Testis (tissue), 3 donors: ENCODE measurements around the gene PYGB. TPM values are rescaled to one million over a fixed set of nuclear protein-coding genes. Genes with fewer than 3 reads are reported as not detected.

Experiments used
- DNase-seq: peaks from one replicate; pipeline ENCODE4 v3.0.0-alpha.2; 2019
- H3K27ac ChIP-seq, 2 donors: fragments of 200-600 bp; sonication (generic); one replicate each; pipeline ENCODE4 v1.5.1; 2019
- H3K27me3 ChIP-seq: fragments of 200-600 bp; sonication (generic); one replicate; pipeline ENCODE4 v1.5.1; 2019
- H3K36me3 ChIP-seq: fragments of 200-600 bp; sonication (generic); one replicate; pipeline ENCODE4 v1.5.1; 2017; ENCODE audit warnings: low read depth; ENCODE audit errors: missing control alignments
- H3K4me1 ChIP-seq: fragments of 200-600 bp; sonication (generic); one replicate; pipeline ENCODE4 v1.5.1; 2019
- H3K4me3 ChIP-seq, 2 donors: fragments of 200-600 bp; sonication (generic); one replicate each; pipeline ENCODE4 v1.5.1; 2017 to 2019
- H3K9me3 ChIP-seq: fragments of 200-600 bp; sonication (generic); one replicate; pipeline ENCODE4 v1.5.1; 2017
- POLR2A ChIP-seq: fragments of 450-650 bp; IDR thresholded peaks from one replicate; pipeline ENCODE4 v1.6.1; 2017; ENCODE audit warnings: antibody characterized with exemption, mild to moderate bottlenecking, moderate library complexity
- WGBS, 2 donors: methylation state at CpG; one replicate each; pipeline ENCODE4 v1.1.5; 2018; 5-methylcytosine and 5-hydroxymethylcytosine counted together
- intact Hi-C: fragments of 100-400 bp; cut with DNase I; formaldehyde crosslinking; loops from one replicate; pipeline ENCODE4 v1.15.1; 2023; ENCODE audit warnings: low total_unique reads
- polyA plus RNA-seq: library from polyadenylated mRNA; stranded (reverse); fragments of 350-450 nt; fragmentation: Illumina TruSeq; extraction: RNeasy Lipid Tissue Mini Kit (QIAGEN cat#74804); gene quantifications from one replicate; pipeline ENCODE4 v1.2.3, GENCODE V29; 2014; ENCODE audit warnings: low read depth, low replicate concordance; ENCODE audit not compliant: insufficient read depth
- total RNA-seq, 2 donors: library from RNA; depleted of rRNA; stranded (reverse); fragments of >200 nt; gene quantifications; one replicate each; pipeline ENCODE4 v1.2.3, GENCODE V29; 2016
- TF ChIP-seq, protein P1 (sequence below), 3 experiments: fragments of 450-650 bp in 2 of 3; fragments of 200-600 bp in 1 of 3; sonication (generic) in 1 of 3; IDR thresholded peaks; one replicate each; pipeline ENCODE4 v1.5.1; 2016 to 2019; ENCODE audit warnings: antibody characterized with exemption in 3 of 3, mild to moderate bottlenecking in 2 of 3, moderate library complexity in 1 of 3

Gene PYGB
- total and polyA plus RNA-seq, 3 donors from 2014 or later: 50.8 to 91.5 (median 91.5) TPM

GRCh38 chr20:25242231-25242630 is 5.7 kb upstream of the PYGB start:
- WGBS, 2 donors: 92 to 93% methylated on average over 10 of the region's 10 CpGs

GRCh38 chr20:25243416-25243979 is 4.4 kb upstream of the PYGB start:
- Histone ChIP-seq H3K4me1 (peaks cover 8% of the 10 kb centered on the region), H3K27me3 (no peaks in the 10 kb centered on the region), H3K9me3 (no peaks in the 10 kb centered on the region), H3K4me3 (no peak overlapping the region), H3K36me3 (no peaks in the 10 kb centered on the region), H3K27ac (no peak overlapping the region)
- intact Hi-C loops: no loop called here
- TF ChIP-seq POLR2A: no peak
- TF ChIP-seq, protein P1, sequence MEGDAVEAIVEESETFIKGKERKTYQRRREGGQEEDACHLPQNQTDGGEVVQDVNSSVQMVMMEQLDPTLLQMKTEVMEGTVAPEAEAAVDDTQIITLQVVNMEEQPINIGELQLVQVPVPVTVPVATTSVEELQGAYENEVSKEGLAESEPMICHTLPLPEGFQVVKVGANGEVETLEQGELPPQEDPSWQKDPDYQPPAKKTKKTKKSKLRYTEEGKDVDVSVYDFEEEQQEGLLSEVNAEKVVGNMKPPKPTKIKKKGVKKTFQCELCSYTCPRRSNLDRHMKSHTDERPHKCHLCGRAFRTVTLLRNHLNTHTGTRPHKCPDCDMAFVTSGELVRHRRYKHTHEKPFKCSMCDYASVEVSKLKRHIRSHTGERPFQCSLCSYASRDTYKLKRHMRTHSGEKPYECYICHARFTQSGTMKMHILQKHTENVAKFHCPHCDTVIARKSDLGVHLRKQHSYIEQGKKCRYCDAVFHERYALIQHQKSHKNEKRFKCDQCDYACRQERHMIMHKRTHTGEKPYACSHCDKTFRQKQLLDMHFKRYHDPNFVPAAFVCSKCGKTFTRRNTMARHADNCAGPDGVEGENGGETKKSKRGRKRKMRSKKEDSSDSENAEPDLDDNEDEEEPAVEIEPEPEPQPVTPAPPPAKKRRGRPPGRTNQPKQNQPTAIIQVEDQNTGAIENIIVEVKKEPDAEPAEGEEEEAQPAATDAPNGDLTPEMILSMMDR (IDR thresholded peaks at IDR 0.05): no peak
- DNase-seq: no peak

More at GRCh38 chr20:25242231-25242630, 5.7 kb upstream of the PYGB start:
- TF ChIP-seq POLR2A: no peak
- TF ChIP-seq, protein P1 (IDR thresholded peaks at IDR 0.05): no peak
- Histone ChIP-seq H3K4me1 (peaks cover 10% of the 10 kb centered on the region), H3K27me3 (no peaks in the 10 kb centered on the region), H3K27ac (no peak overlapping the region), H3K9me3 (no peaks in the 10 kb centered on the region), H3K4me3 (no peak overlapping the region), H3K36me3 (no peaks in the 10 kb centered on the region)
- DNase-seq: no peak
- intact Hi-C loops: no loop called here

- whole genome bisulfite sequencing, 2 donors: 95 to 97% methylated on average over 5 of the region's 5 CpGs
- no peaks in the 10 kb centered on the region for H3K27me3 ChIP-seq
Observed at GRCh38 chr20:25244976-25245375, 2.9 kb upstream of the PYGB start.

DNA sequence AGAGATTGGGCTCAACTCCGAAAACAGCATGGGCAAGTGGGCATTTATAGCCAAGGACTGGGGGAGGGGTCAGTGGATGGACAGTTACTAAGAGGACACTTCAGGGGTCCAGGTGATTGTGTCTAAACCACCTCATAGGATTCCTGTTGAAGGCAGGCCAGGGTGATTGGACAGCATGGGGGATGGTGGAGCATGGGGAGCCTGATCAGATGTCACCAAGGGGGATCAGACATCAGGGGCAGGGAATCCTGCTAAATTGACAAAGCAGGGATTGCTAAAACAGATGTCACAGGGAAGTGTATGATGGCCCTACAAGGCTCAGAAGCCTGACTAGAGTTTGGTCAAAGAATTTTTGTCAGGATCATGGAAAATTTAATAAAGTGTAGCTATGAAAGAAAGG is 2.4 kb upstream of the PYGB start:
- H3K27ac ChIP-seq: no peak overlapping the region
- no peaks in the 10 kb centered on the region for H3K9me3 ChIP-seq
- no peaks in the 10 kb centered on the region for H3K27me3 ChIP-seq
- H3K4me3 ChIP-seq: no peak overlapping the region
- H3K4me1 ChIP-seq: peaks cover 22% of the 10 kb centered on the region
- TF ChIP-seq POLR2A: no peak
- TF ChIP-seq, protein P1 (IDR thresholded peaks at IDR 0.05): no peak
- intact Hi-C loops: no loop called here
- DNase-seq: no peak
- 95 to 100% methylated on average over 1 of the region's 1 CpG for WGBS, 2 donors
- H3K36me3 ChIP-seq: no peaks in the 10 kb centered on the region

More at GRCh38 chr20:25244976-25245375, 2.9 kb upstream of the PYGB start:
- no peak overlapping the region for H3K27ac ChIP-seq
- no peak overlapping the region for H3K4me3 ChIP-seq
- peaks cover 18% of the 10 kb centered on the region for H3K4me1 ChIP-seq
- no peaks in the 10 kb centered on the region for H3K36me3 ChIP-seq
- no peak for DNase-seq
- no peak for TF ChIP-seq POLR2A
- no peaks in the 10 kb centered on the region for H3K9me3 ChIP-seq
- intact Hi-C loops: no loop called here

DNA sequence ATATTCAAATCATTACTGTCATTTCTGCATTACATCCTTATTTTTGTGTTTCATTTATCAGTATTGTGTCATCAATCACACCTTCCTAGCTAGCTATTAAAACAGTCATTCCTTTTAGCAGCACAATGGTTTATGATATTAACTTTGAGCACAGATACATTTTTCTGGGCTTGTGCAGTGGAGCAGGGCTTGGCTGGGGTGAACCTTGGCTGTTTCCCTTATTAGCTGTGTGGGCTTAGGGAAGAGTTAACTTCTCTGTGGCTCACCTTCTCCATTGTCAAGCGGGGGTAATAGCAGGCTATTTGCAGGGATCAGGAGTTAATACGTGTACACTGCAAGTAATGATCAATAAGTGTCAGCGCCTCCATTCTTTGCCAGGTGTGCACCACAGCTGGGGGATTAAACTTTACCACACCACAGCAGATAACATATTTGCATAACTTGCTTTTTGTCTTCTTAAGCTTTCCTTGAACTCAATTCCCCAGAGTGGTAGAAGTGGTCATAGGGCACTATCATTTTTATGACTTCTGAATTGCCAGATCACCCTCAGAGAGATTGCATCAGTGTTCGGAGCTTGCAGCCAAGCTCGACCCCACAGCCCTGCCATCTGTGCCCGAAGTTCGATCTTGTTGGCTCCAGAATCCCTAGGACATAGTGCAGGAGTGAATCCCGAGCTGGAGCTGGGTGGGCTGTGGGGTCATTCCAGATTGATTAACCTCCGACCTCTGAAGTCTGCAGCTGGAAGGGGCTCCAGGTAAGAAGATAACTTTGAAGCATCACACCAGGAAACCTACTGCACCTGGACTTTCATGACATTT is 1.5 kb upstream of the PYGB start:
- Histone ChIP-seq H3K9me3 (no peaks in the 10 kb centered on the region), H3K4me3 (no peak overlapping the region), H3K27me3 (no peaks in the 10 kb centered on the region), H3K27ac (no peak overlapping the region), H3K4me1 (peaks cover 31% of the 10 kb centered on the region), H3K36me3 (no peaks in the 10 kb centered on the region)
- intact Hi-C loops: no loop called here
- TF ChIP-seq, protein P1 (IDR thresholded peaks at IDR 0.05): no peak
- no peak for TF ChIP-seq POLR2A
- 66 to 76% methylated on average over 8 to 9 of the region's 9 CpGs for WGBS, 2 donors
- no peak for DNase-seq
